ACHN (cell line): Measurements from ENCODE around the gene CEACAM21.

Source experiments
- DNase-seq: peaks from one replicate; pipeline ENCODE4 v3.0.0-alpha.2; 2015
- in situ Hi-C: cut with HindIII; loops from 2 replicates; pipeline ENCODE4 v1.10.0; 2017; ENCODE audit warnings: low sequenced_read_pairs, low pct_ligation_motif_present, low pct_unique_long_range_greater_than_20kb

The CEACAM21 gene

GRCh38 chr19:41575998-41576397 is at the start of gene CEACAM21:
Gene CEACAM21, plus strand, starts transcription at chr19:41576166. Its CDS starts 109 bp downstream, at chr19:41576275.
- no peak for DNase-seq
- in situ Hi-C loops, result no loop called here

- in situ Hi-C loops, result no loop called here
- no peak for DNase-seq
These were observed 48.9 kb upstream of the CEACAM21 start for GRCh38 chr19:41527089-41527488.

GRCh38 chr19:41528106-41528505 is 47.9 kb upstream of the CEACAM21 start:
- in situ Hi-C loops, result no loop called here
- no peak for DNase-seq

GRCh38 chr19:41529484-41530183 is 46.3 kb upstream of the CEACAM21 start:
- in situ Hi-C loops, result no loop called here
- DNase-seq, result no peak

- DNase-seq, result no peak
- in situ Hi-C loops, result no loop called here
These were observed 45.8 kb upstream of the CEACAM21 start for GRCh38 chr19:41530184-41530534.

GRCh38 chr19:41530761-41531301 is 45.1 kb upstream of the CEACAM21 start:
- no peak for DNase-seq
- in situ Hi-C loops, result no loop called here

- in situ Hi-C loops, result no loop called here
- peak; percentile 65 for DNase-seq
These were observed 44.3 kb upstream of the CEACAM21 start for GRCh38 chr19:41531438-41532311.

GRCh38 chr19:41532526-41532925 is 43.4 kb upstream of the CEACAM21 start:
- DNase-seq, result no peak
- in situ Hi-C loops, result no loop called here

GRCh38 chr19:41533671-41534215 is 42.2 kb upstream of the CEACAM21 start:
- in situ Hi-C loops, result no loop called here

GRCh38 chr19:41535029-41535622 is 40.8 kb upstream of the CEACAM21 start:
- DNase-seq, result no peak
- in situ Hi-C loops, result no loop called here

More at GRCh38 chr19:41533671-41534215, 42.2 kb upstream of the CEACAM21 start:
- DNase-seq, result no peak

- DNase-seq, result no peak
- in situ Hi-C loops, result no loop called here
These were observed 38.2 kb upstream of the CEACAM21 start for GRCh38 chr19:41537789-41538188.

- in situ Hi-C loops, result no loop called here
- DNase-seq, result no peak
These were observed 35.8 kb upstream of the CEACAM21 start for GRCh38 chr19:41540041-41540695.

GRCh38 chr19:41541990-41542584 is 33.9 kb upstream of the CEACAM21 start:
- peak; percentile 47 for DNase-seq
- in situ Hi-C loops, result no loop called here

- in situ Hi-C loops, result no loop called here
- DNase-seq, result no peak
These were observed 33.3 kb upstream of the CEACAM21 start for GRCh38 chr19:41542622-41543021.

- no peak for DNase-seq
- in situ Hi-C loops, result no loop called here
These were observed 32.4 kb upstream of the CEACAM21 start for GRCh38 chr19:41543582-41543981.

GRCh38 chr19:41545547-41545946 is 30.4 kb upstream of the CEACAM21 start:
- in situ Hi-C loops, result no loop called here
- DNase-seq, result no peak

- in situ Hi-C loops, result no loop called here
- no peak for DNase-seq
These were observed 29.6 kb upstream of the CEACAM21 start for GRCh38 chr19:41546386-41546789.

- DNase-seq, result no peak
- in situ Hi-C loops, result no loop called here
These were observed 29.0 kb upstream of the CEACAM21 start for GRCh38 chr19:41546961-41547360.
